Measurements from ENCODE around the gene PDE4A. TPM values are rescaled to one million over a fixed set of nuclear protein-coding genes. Genes with fewer than 3 reads are reported as not detected.

The PDE4A gene
- total and polyA plus RNA-seq, 2 donors, result 0.24 to 4.8 TPM

DNA sequence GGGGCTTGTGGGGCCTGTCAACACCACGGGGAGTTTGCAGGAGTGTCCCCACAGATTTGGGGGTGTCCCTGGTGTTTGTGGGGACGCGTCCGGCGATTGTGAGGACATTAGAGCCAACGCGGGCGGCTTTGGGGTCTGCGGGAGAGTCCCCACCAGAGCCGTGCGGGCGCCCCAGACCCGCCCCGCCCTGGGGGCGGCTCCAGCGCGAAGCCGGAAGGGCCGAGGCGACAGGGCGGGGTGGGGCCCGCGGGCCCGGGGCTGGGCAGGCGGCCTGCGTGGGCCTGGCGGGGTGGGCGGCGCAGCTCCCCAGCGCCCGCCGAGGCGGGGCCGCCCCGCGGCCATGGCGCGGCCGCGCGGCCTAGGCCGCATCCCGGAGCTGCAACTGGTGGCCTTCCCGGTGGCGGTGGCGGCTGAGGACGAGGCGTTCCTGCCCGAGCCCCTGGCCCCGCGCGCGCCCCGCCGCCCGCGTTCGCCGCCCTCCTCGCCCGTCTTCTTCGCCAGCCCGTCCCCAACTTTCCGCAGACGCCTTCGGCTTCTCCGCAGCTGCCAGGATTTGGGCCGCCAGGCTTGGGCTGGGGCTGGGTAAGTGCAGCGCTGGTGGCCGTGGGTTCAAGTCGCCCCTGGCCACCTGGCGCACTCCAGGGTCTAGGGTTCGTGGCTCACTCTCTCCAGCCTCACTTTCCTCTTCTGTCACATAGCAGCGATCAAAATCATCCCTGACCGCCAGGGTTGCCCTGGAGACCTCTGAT, 10.3 kb downstream of the PDE4A start:
- no peaks in the 10 kb centered on the region for H3K9me3 ChIP-seq (ENCODE audit: control insufficient read depth in 2 of 2, insufficient read depth in 1 of 2, low read length in 1 of 2)
- H3K4me1 ChIP-seq (ENCODE audit: control insufficient read depth in 2 of 2, insufficient read depth in 2 of 2, low read length in 2 of 2), result peaks cover 0 to 18% of the 10 kb centered on the region in 2 donors
- no peaks in the 10 kb centered on the region for H3K36me3 ChIP-seq (ENCODE audit: control insufficient read depth in 2 of 2, insufficient read depth in 2 of 2, low read length in 1 of 2)
- peaks cover 47 to 91% of the 10 kb centered on the region in 2 donors for H3K27me3 ChIP-seq (ENCODE audit: control insufficient read depth in 2 of 2, insufficient read depth in 1 of 2, low read length in 1 of 2)
- no peak overlapping the region for H3K27ac ChIP-seq (ENCODE audit: low read depth in 1 of 2, low read length in 1 of 2)
- WGBS, result 8% methylated on average over 75 of the region's 75 CpGs
- DNase-seq (ENCODE audit: low read depth in 6 of 9, low spot score in 9 of 9), result no peak
- peak overlapping the region in 1 of 2 donors; percentile 17 for H3K4me3 ChIP-seq (ENCODE audit: low read length in 2 of 2)

- H3K27me3 ChIP-seq (ENCODE audit: control insufficient read depth in 2 of 2, insufficient read depth in 1 of 2, low read length in 1 of 2), result peaks cover 43 to 87% of the 10 kb centered on the region in 2 donors
- peaks cover 0 to 16% of the 10 kb centered on the region in 2 donors for H3K4me1 ChIP-seq (ENCODE audit: control insufficient read depth in 2 of 2, insufficient read depth in 2 of 2, low read length in 2 of 2)
- DNase-seq (ENCODE audit: low read depth in 6 of 9, low spot score in 9 of 9), result no peak
- peak overlapping the region in 1 of 2 donors; percentile 40 for H3K4me3 ChIP-seq (ENCODE audit: low read length in 2 of 2)
- no peaks in the 10 kb centered on the region for H3K36me3 ChIP-seq (ENCODE audit: control insufficient read depth in 2 of 2, insufficient read depth in 2 of 2, low read length in 1 of 2)
- 15% methylated on average over 25 of the region's 25 CpGs for WGBS
- no peak overlapping the region for H3K27ac ChIP-seq (ENCODE audit: low read depth in 1 of 2, low read length in 1 of 2)
- H3K9me3 ChIP-seq (ENCODE audit: control insufficient read depth in 2 of 2, insufficient read depth in 1 of 2, low read length in 1 of 2), result no peaks in the 10 kb centered on the region
These were observed 11.1 kb downstream of the PDE4A start for GRCh38 chr19:10431254-10431942.

- whole genome bisulfite sequencing, result 4% methylated on average over 61 of the region's 64 CpGs
- peak in 1 of 9 donors; percentile 42 for DNase-seq (ENCODE audit: low read depth in 6 of 9, low spot score in 9 of 9)
These were observed 11.8 kb downstream of the PDE4A start for GRCh38 chr19:10431943-10432735.

DNA sequence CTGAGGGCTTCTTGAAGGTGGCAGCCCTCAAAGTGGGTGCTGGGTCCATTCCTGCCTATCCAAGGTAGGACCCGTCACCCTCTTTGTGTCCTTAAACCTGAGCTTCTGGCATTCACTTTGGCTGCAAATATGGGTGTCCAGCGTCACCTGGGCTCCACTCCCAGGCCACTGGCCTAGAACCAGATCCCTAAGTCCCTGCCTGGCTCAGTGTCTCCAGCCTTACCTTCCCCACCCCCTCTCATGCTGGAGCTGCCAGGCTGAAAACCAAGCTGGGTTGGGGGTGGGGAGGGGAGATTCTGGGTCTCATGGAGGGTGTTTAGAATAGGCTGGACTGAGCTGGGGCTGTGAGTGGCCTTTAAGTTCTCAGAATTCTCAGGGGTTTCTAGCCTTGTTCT, 12.4 kb downstream of the PDE4A start:
- 96% methylated on average over 2 of the region's 2 CpGs for WGBS
- DNase-seq (ENCODE audit: low read depth in 6 of 9, low spot score in 9 of 9), result no peak
- peaks cover 0 to 16% of the 10 kb centered on the region in 2 donors for H3K4me1 ChIP-seq (ENCODE audit: control insufficient read depth in 2 of 2, insufficient read depth in 2 of 2, low read length in 2 of 2)
- H3K9me3 ChIP-seq (ENCODE audit: control insufficient read depth in 2 of 2, insufficient read depth in 1 of 2, low read length in 1 of 2), result no peaks in the 10 kb centered on the region
- no peaks in the 10 kb centered on the region for H3K36me3 ChIP-seq (ENCODE audit: control insufficient read depth in 2 of 2, insufficient read depth in 2 of 2, low read length in 1 of 2)
- no peak overlapping the region for H3K4me3 ChIP-seq (ENCODE audit: low read length in 2 of 2)
- H3K27me3 ChIP-seq (ENCODE audit: control insufficient read depth in 2 of 2, insufficient read depth in 1 of 2, low read length in 1 of 2), result peaks cover 43 to 74% of the 10 kb centered on the region in 2 donors
- no peak overlapping the region for H3K27ac ChIP-seq (ENCODE audit: low read depth in 1 of 2, low read length in 1 of 2)

More at GRCh38 chr19:10431943-10432735, 11.8 kb downstream of the PDE4A start:
- H3K36me3 ChIP-seq (ENCODE audit: control insufficient read depth in 2 of 2, insufficient read depth in 2 of 2, low read length in 1 of 2), result no peaks in the 10 kb centered on the region
- no peaks in the 10 kb centered on the region for H3K9me3 ChIP-seq (ENCODE audit: control insufficient read depth in 2 of 2, insufficient read depth in 1 of 2, low read length in 1 of 2)
- peak overlapping the region in 1 of 2 donors; percentile 40 for H3K4me3 ChIP-seq (ENCODE audit: low read length in 2 of 2)
- H3K27me3 ChIP-seq (ENCODE audit: control insufficient read depth in 2 of 2, insufficient read depth in 1 of 2, low read length in 1 of 2), result peaks cover 43 to 80% of the 10 kb centered on the region in 2 donors
- peak overlapping the region in 1 of 2 donors; percentile 25 for H3K27ac ChIP-seq (ENCODE audit: low read depth in 1 of 2, low read length in 1 of 2)
- H3K4me1 ChIP-seq (ENCODE audit: control insufficient read depth in 2 of 2, insufficient read depth in 2 of 2, low read length in 2 of 2), result peaks cover 0 to 16% of the 10 kb centered on the region in 2 donors

GRCh38 chr19:10433131-10433536, 12.8 kb downstream of the PDE4A start:
- Histone ChIP-seq H3K27me3 (ENCODE audit: control insufficient read depth in 2 of 2, insufficient read depth in 1 of 2, low read length in 1 of 2) (peaks cover 43 to 70% of the 10 kb centered on the region in 2 donors), H3K9me3 (ENCODE audit: control insufficient read depth in 2 of 2, insufficient read depth in 1 of 2, low read length in 1 of 2) (no peaks in the 10 kb centered on the region), H3K4me1 (ENCODE audit: control insufficient read depth in 2 of 2, insufficient read depth in 2 of 2, low read length in 2 of 2) (peaks cover 0 to 13% of the 10 kb centered on the region in 2 donors), H3K4me3 (ENCODE audit: low read length in 2 of 2) (no peak overlapping the region), H3K36me3 (ENCODE audit: control insufficient read depth in 2 of 2, insufficient read depth in 2 of 2, low read length in 1 of 2) (no peaks in the 10 kb centered on the region), H3K27ac (ENCODE audit: low read depth in 1 of 2, low read length in 1 of 2) (no peak overlapping the region)
- WGBS, result 96% methylated on average over 10 of the region's 10 CpGs
- no peak for DNase-seq (ENCODE audit: low read depth in 6 of 9, low spot score in 9 of 9)

DNA sequence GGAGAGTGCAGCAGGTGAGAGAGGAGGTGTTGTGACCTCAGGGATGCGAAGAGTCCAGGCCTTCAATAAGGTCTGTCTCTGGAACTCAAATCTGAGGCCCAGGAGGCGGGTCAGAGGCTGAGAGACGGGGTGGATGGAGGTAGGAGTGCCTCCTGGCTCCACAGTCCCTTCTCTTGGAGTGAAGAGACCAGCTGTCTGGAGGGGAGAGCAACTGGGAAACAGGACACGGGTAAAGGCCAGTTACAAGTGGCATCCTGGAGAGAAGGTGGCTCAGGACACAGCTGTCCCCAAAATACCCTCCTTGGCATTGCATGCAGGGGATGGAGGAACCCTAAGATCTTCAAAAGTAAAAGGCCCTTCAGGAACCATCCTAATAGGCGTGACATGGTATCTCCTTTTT, 19.2 kb downstream of the PDE4A start:
- H3K27ac ChIP-seq (ENCODE audit: low read depth in 1 of 2, low read length in 1 of 2), result no peak overlapping the region
- no peaks in the 10 kb centered on the region for H3K4me1 ChIP-seq (ENCODE audit: control insufficient read depth in 2 of 2, insufficient read depth in 2 of 2, low read length in 2 of 2)
- no peak overlapping the region for H3K4me3 ChIP-seq (ENCODE audit: low read length in 2 of 2)
- 91% methylated on average over 5 of the region's 5 CpGs for WGBS
- no peaks in the 10 kb centered on the region for H3K36me3 ChIP-seq (ENCODE audit: control insufficient read depth in 2 of 2, insufficient read depth in 2 of 2, low read length in 1 of 2)
- no peak for DNase-seq (ENCODE audit: low read depth in 6 of 9, low spot score in 9 of 9)
- H3K9me3 ChIP-seq (ENCODE audit: control insufficient read depth in 2 of 2, insufficient read depth in 1 of 2, low read length in 1 of 2), result no peaks in the 10 kb centered on the region
- H3K27me3 ChIP-seq (ENCODE audit: control insufficient read depth in 2 of 2, insufficient read depth in 1 of 2, low read length in 1 of 2), result peaks cover 0 to 14% of the 10 kb centered on the region in 2 donors

GRCh38 chr19:10442698-10443097, 22.4 kb downstream of the PDE4A start:
- no peak overlapping the region for H3K4me3 ChIP-seq (ENCODE audit: low read length in 2 of 2)
- no peak overlapping the region for H3K27ac ChIP-seq (ENCODE audit: low read depth in 1 of 2, low read length in 1 of 2)
- no peaks in the 10 kb centered on the region for H3K4me1 ChIP-seq (ENCODE audit: control insufficient read depth in 2 of 2, insufficient read depth in 2 of 2, low read length in 2 of 2)
- H3K36me3 ChIP-seq (ENCODE audit: control insufficient read depth in 2 of 2, insufficient read depth in 2 of 2, low read length in 1 of 2), result no peaks in the 10 kb centered on the region
- no peak for DNase-seq (ENCODE audit: low read depth in 6 of 9, low spot score in 9 of 9)
- no peaks in the 10 kb centered on the region for H3K9me3 ChIP-seq (ENCODE audit: control insufficient read depth in 2 of 2, insufficient read depth in 1 of 2, low read length in 1 of 2)
- peaks cover 0 to 8% of the 10 kb centered on the region in 2 donors for H3K27me3 ChIP-seq (ENCODE audit: control insufficient read depth in 2 of 2, insufficient read depth in 1 of 2, low read length in 1 of 2)
- WGBS, result 97% methylated on average over 3 of the region's 3 CpGs

- WGBS, result 94% methylated on average over 7 of the region's 7 CpGs
- DNase-seq (ENCODE audit: low read depth in 6 of 9, low spot score in 9 of 9), result no peak
These were observed 28.7 kb downstream of the PDE4A start for GRCh38 chr19:10449037-10449436.

More at GRCh38 chr19:10449037-10449436, 28.7 kb downstream of the PDE4A start:
- Histone ChIP-seq H3K4me3 (ENCODE audit: low read length in 2 of 2) (no peak overlapping the region), H3K27ac (ENCODE audit: low read depth in 1 of 2, low read length in 1 of 2) (no peak overlapping the region), H3K9me3 (ENCODE audit: control insufficient read depth in 2 of 2, insufficient read depth in 1 of 2, low read length in 1 of 2) (no peaks in the 10 kb centered on the region), H3K36me3 (ENCODE audit: control insufficient read depth in 2 of 2, insufficient read depth in 2 of 2, low read length in 1 of 2) (no peaks in the 10 kb centered on the region), H3K27me3 (ENCODE audit: control insufficient read depth in 2 of 2, insufficient read depth in 1 of 2, low read length in 1 of 2) (peaks cover 0 to 45% of the 10 kb centered on the region in 2 donors), H3K4me1 (ENCODE audit: control insufficient read depth in 2 of 2, insufficient read depth in 2 of 2, low read length in 2 of 2) (no peaks in the 10 kb centered on the region)

Measured in thymus (tissue), 11 donors.